Stomach (tissue), 4 donors: ENCODE results near the gene CFAP53.

Experiments
- EP300 ChIP-seq: sonication (generic); formaldehyde crosslinking; IDR thresholded peaks from one replicate; pipeline ENCODE4 v1.6.1; 2017; ENCODE audit warnings: antibody characterized with exemption
- POLR2A ChIP-seq, 4 donors: fragments of 450-650 bp; IDR thresholded peaks; one replicate each; pipeline ENCODE4 v1.6.1; 2016; ENCODE audit warnings: antibody characterized with exemption in 4 of 4, control low read depth in 2 of 4, mild to moderate bottlenecking in 1 of 4, moderate library complexity in 1 of 4
- POLR2AphosphoS5 ChIP-seq, 3 donors: sonication (generic); formaldehyde crosslinking; IDR thresholded peaks; one replicate each; pipeline ENCODE4 v1.6.1; 2016; ENCODE audit warnings: antibody characterized with exemption in 3 of 3
- TF ChIP-seq, protein P1 (sequence below), 7 experiments: fragments of 450-650 bp in 4 of 7; fragments of 200-600 bp in 3 of 7; sonication (generic) in 3 of 7; IDR thresholded peaks; one replicate each; pipeline ENCODE4 v1.5.1; 2016 to 2019; ENCODE audit warnings: antibody characterized with exemption in 7 of 7, control low read depth in 2 of 7, mild to moderate bottlenecking in 1 of 7

GRCh38 chr18:50307738-50308470, 41.6 kb upstream of the CFAP53 start:
- TF ChIP-seq, protein P1, sequence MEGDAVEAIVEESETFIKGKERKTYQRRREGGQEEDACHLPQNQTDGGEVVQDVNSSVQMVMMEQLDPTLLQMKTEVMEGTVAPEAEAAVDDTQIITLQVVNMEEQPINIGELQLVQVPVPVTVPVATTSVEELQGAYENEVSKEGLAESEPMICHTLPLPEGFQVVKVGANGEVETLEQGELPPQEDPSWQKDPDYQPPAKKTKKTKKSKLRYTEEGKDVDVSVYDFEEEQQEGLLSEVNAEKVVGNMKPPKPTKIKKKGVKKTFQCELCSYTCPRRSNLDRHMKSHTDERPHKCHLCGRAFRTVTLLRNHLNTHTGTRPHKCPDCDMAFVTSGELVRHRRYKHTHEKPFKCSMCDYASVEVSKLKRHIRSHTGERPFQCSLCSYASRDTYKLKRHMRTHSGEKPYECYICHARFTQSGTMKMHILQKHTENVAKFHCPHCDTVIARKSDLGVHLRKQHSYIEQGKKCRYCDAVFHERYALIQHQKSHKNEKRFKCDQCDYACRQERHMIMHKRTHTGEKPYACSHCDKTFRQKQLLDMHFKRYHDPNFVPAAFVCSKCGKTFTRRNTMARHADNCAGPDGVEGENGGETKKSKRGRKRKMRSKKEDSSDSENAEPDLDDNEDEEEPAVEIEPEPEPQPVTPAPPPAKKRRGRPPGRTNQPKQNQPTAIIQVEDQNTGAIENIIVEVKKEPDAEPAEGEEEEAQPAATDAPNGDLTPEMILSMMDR (IDR thresholded peaks at IDR 0.05): no peak
- no peak for TF ChIP-seq POLR2A (IDR thresholded peaks at IDR 0.05)
- peak in 1 of 3 donors; percentile 73 for TF ChIP-seq POLR2AphosphoS5 (IDR thresholded peaks at IDR 0.05)
- no peak for TF ChIP-seq EP300
